GM12872 (cell line): ENCODE measurements around the gene CEACAM18.
A peak's percentile ranks its signal among the peaks of the same experiment; 100 is the strongest.

Source experiments
- CTCF ChIP-seq: IDR thresholded peaks from 3 replicates; pipeline ENCODE4 v1.5.1; 2011; ENCODE audit warnings: low read depth, mild to moderate bottlenecking, low read length, moderate library complexity; ENCODE audit not compliant: insufficient read depth

The CEACAM18 gene

GRCh38 chr19:51478381-51479234, at the start of gene CEACAM18:
TSS of gene CEACAM18 (plus strand) at chr19:51478539.
- TF ChIP-seq CTCF, result no peak

DNA sequence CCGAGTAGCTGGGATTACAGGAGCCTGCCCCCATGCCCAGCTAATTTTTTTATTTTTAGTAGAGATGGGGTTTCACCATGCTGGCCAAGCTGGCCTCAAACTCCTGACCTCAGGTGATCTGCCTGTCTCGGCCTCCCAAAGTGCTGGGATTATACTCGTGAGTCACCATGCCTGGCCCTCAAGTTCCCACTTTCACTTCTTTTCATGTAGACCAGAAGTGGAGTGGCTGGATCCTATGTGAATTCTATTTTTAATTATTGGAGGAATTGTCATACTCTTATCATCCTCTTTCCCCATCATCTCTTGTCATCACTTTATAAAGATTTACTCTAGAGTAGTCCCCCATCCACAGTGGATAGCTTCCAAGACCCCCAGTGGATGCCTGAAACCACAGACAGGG, 48.1 kb upstream of the CEACAM18 start:
- TF ChIP-seq CTCF, result no peak

DNA sequence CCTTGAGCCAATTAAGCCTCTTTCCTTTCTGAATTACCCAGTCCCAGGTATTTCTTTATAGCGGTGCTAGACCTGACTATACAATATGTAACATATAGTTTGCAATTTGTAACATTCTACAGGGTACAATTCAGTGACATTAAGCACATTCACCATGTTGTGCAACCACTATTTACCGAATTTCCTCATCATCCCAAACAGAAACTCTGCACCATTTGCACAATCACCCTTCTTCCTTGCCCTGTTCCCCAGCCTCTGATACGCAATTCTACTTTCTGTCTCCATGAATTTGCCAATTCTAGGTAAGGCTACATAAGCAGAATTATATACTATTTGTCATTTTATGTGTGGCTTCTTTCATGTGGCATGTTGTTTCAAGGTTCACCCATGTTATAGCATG, 47.2 kb upstream of the CEACAM18 start:
- no peak for TF ChIP-seq CTCF

DNA sequence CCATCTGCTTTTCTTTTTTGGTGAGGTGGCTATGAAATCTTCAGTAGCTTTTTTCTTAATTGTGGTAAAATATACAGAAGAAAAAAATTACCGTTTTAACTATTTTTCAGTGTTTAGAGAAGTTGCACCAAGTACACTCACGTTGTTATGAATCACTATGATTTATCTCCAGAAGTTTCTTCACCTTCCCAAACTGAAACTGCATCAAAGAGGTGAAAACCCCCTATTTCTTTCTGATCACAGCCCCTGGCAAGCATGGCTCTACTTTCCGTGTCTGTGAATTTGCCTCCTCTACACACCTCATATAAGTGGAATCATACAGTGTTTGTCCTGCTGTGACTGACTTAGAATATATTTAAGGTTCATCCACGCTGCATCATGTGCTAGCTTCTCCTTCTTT, 45.3 kb upstream of the CEACAM18 start:
- no peak for TF ChIP-seq CTCF

DNA sequence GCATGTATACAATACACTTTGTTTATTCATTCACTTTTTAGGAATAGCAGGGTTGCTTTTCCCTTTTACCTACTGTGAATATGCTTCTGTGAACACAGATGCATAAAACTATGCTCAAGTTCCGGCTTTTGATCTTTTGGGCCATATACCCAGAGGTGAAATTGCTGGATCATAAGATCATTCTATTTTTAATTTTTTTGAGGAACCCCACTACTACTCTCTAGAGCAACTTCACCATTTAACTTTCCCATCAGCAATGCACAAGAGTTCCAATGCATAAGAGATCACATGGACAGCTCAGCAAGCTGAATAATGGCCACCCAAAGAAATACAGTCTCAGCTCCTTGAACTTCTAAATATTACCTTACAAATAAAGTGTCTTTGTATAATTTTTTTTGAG, 43.9 kb upstream of the CEACAM18 start:
- TF ChIP-seq CTCF, result no peak

DNA sequence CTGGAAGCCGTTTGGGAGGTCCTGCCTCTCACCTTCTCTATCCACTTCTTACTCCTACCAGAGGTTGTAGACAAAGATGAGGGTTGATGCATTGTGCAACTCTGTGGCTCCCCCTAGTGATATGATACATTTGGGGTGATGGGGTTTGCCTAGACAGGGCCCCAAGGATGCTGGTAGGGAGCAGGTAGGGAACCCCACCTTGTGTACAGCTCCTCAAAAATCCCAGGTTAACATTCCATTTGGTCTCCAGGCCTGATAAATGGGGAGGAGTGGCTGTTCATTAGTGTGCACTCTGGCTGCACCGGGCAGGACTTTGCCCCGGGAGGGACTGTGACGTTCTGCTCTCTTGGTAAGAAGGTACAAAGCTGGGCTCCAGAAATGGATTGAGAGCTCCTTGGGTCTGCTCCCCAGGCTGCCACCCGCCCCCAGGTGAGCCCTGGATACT, 39.3 kb upstream of the CEACAM18 start:
- TF ChIP-seq CTCF, result peak; percentile 70

- no peak for TF ChIP-seq CTCF
Observed at GRCh38 chr19:51440052-51440451, 38.3 kb upstream of the CEACAM18 start.
